GM10248 (cell line): Measurements from ENCODE around the gene TMEM208.

Experiments
- CTCF ChIA-PET: fragments of 300-600 bp; sonication (Branson Sonifier 250); formaldehyde crosslinking; extraction: SDS; loops from one replicate; lab custom pipeline; 2021; ENCODE audit warnings: antibody characterized with exemption; lab: Yijun Ruan, JAX
- POLR2A ChIA-PET: fragments of 350-650 bp; sonication (Branson Sonifier 250); formaldehyde crosslinking; extraction: SDS; loops from one replicate; lab custom pipeline; 2020; ENCODE audit warnings: antibody characterized with exemption; lab: Yijun Ruan, JAX
- DNase-seq: peaks from one replicate; pipeline ENCODE4 v3.0.0; 2012; ENCODE audit errors: extremely low spot score
- TF ChIP-seq, protein P1 (sequence below): IDR thresholded peaks from 2 replicates; pipeline ENCODE4 v1.5.1; 2012; ENCODE audit warnings: mild to moderate bottlenecking, low read depth; ENCODE audit errors: extremely low read depth, missing control alignments, control extremely low read depth

Gene TMEM208

DNA sequence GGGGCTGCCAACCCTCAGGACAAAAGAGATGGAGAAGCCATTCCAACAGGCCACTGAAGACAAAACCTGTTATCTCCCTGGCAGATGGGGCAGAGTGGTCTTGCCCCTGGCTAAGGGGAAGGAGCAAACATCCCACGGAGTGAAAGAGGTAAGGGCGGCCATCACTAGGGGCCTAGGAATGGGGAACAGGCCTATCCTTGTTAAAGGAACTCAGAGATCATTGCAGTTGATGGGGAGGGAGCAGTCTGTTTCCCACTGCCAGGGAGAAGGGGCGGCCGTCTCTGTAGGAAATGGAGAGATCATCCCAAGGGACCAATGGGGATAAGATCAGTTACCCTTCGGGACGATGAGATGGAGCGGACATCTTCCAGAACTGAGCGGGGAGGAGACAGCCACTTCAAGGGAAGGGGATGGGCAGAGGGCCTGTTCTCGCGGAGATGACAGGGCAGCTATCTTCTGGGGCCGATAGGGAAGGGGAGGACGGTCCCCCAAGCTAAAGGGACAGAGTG, 581 bp upstream of the TMEM208 start:
- TF ChIP-seq, protein P1, sequence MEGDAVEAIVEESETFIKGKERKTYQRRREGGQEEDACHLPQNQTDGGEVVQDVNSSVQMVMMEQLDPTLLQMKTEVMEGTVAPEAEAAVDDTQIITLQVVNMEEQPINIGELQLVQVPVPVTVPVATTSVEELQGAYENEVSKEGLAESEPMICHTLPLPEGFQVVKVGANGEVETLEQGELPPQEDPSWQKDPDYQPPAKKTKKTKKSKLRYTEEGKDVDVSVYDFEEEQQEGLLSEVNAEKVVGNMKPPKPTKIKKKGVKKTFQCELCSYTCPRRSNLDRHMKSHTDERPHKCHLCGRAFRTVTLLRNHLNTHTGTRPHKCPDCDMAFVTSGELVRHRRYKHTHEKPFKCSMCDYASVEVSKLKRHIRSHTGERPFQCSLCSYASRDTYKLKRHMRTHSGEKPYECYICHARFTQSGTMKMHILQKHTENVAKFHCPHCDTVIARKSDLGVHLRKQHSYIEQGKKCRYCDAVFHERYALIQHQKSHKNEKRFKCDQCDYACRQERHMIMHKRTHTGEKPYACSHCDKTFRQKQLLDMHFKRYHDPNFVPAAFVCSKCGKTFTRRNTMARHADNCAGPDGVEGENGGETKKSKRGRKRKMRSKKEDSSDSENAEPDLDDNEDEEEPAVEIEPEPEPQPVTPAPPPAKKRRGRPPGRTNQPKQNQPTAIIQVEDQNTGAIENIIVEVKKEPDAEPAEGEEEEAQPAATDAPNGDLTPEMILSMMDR: no peak
- ChIA-PET CTCF (interaction anchor here (0.7 to 4.3 kb wide), 14 partner anchors 12 to 295 kb away, joined by 3 to 22 read pairs (median 6); partner anchors contain the start of genes ELMO3 and FHOD1), POLR2A (interaction anchor here (0.7 to 1.5 kb wide), 5 partner anchors 10 to 21 kb away, joined by 3 to 9 read pairs (median 7); partner anchors contain the start of gene FHOD1)
- DNase-seq: no peak

DNA sequence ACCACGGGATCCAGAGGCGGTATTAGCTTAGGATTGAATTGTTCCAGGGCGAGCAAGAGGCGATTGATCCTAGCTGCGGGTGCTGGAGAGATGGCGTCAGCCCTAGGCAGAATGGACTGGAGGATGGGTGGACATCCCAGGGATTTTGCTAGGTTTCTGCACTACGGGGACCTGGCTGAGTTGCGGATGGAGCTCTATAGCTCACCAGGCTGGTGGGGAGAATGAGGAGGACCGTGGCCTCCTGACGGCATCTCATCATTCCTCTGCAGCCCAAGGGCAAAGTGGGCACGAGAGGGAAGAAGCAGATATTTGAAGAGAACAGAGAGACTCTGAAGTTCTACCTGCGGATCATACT, 614 bp downstream of the TMEM208 start:
- DNase-seq: no peak
- POLR2A ChIA-PET: interaction anchor here (0.7 to 1.5 kb wide), 5 partner anchors 9 to 75 kb away, joined by 3 to 9 read pairs (median 7); partner anchors contain the start of gene FHOD1
- CTCF ChIA-PET: interaction anchor here (1.0 to 4.3 kb wide), 11 partner anchors 11 to 274 kb away, joined by 4 to 22 read pairs (median 8); partner anchors contain the start of genes ELMO3 and FHOD1
- TF ChIP-seq, protein P1: no peak

DNA sequence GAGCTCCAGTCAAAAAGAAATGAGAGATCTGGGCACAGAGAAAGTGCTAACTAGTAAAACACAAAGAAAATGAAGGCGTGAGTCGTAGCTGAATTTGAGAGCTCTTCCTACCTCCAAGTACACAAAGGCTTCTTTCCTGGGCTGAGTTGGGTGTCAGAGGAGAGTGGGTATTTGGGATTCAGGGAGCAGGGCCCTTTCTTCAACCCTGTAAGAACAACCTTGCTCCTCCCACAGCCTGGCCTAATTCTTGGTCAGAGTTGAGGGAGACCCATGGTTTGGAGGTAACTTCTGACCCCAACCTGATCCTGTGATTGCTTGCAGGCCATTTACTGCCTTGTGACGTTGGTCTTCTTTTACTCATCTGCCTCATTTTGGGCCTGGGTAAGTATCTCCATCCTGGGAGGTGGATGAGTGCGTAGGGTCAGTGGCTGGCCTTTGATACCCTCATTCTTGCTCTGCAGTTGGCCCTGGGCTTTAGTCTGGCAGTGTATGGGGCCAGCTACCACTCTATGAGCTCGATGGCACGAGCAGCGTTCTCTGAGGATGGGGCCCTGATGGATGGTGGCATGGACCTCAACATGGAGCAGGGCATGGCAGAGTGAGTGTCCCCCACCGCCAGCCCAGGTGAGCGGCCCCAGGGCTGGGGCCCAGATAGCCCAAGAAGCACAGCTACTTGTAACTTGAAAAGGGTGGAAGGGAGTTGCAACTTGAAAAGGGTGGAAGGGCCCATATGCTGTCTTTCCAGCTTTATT, 1.3 kb downstream of the TMEM208 start:
- TF ChIP-seq, protein P1: no peak
- POLR2A ChIA-PET: interaction anchor here (0.7 to 3.0 kb wide), 3 partner anchors 16 to 75 kb away, joined by 3 to 11 read pairs (median 4); partner anchors contain the start of gene FHOD1
- CTCF ChIA-PET: interaction anchor here (1.1 to 3.1 kb wide), 7 partner anchors 10 to 210 kb away, joined by 4 to 22 read pairs (median 9); partner anchors contain the start of gene FHOD1
- DNase-seq: no peak

DNA sequence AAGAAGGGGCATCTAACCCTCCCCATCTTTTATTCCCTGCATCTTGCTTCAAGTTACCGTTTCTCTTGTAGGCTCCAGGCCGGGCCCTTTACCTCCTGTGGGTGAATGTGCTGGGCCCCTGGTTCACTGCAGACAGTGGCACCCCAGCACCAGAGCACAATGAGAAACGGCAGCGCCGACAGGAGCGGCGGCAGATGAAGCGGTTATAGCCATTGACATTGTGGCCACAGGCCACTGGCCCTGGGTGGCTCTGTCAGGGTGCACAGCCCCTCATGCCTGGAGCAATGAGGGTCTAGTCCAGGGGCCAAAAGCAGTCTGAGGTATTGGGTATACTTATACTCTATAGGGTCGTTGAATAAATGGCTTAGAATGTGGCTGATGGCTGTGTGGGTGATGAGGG, 2.0 kb downstream of the TMEM208 start:
- DNase-seq: no peak
- ChIA-PET CTCF (interaction anchor here (1.5 to 3.1 kb wide), 3 partner anchors 13 to 210 kb away, joined by 4 to 22 read pairs (median 11); partner anchors contain the start of gene FHOD1), POLR2A (interaction anchor here (0.9 to 3.0 kb wide), 2 partner anchors 15 to 18 kb away, joined by 3 to 11 read pairs; partner anchors contain the start of gene FHOD1)
- TF ChIP-seq, protein P1: no peak

DNA sequence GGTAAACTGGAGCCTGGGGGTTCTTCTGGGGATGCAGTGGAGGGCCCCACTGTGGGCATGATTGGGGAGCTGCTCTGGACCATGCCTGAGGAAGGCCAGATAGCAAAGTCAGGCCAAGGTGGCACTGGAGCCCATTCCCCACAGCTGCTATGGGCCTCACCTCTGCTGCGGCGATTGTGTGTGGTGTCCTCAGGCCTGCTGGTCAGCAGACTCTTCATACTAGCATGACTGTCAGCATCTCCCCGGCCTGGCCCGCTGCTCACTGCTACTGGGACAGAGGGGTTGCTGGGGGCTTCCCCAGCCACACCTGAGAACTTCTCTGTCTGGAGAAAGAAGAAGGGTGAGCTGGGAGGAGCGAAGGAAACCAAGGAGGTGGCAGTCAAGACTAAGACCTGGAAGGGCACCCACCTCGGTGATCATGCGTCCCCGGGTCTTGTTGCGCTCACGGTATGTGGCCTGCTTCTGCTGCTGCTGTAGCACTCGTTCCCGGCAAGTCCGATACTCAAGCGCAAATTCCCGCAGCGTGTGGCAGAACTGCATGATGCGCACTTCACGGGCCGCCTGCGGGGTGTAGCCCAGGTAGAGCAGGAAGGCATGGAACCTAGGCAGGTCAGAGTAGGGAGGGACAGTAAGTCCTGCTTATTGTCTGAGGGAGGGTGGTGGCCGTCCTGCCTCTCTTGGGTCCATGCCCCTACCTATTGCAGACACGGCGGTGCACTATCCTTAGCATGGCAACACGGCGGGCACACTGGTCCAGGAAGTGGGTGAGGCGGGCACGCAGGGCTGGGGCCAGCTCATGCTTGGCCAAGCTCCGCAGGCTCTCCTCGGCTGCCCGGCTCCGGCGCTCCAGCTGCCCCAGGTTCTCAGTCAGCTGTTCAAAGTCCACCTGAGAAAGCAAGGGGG, 3.2 kb downstream of the TMEM208 start:
- no peak for DNase-seq
- ChIA-PET CTCF (interaction anchor here (1.3 kb wide), 1 partner anchor 18 kb away, joined by 4 read pairs; no protein-coding TSS in a partner anchor), POLR2A (interaction anchor here (1.7 to 3.0 kb wide), 2 partner anchors 14 to 17 kb away, joined by 8 to 11 read pairs; partner anchors contain the start of gene FHOD1)
- TF ChIP-seq, protein P1: no peak
